NCI-H2029 (cell line): ENCODE data around the gene EFCAB3.
"Not testable (repeated sequence)": the region's sequence is repeated elsewhere in the genome, so short reads cannot be mapped to it uniquely, and the experiment has no call there.

Source experiments
- DNase-seq: peaks from one replicate; lab custom pipeline; 2025; lab: John Stamatoyannopoulos, UW

EFCAB3 gene

GRCh38 chr17:62465271-62465670 lies 84.9 kb downstream of the EFCAB3 start:
- DNase-seq: not testable (repeated sequence)
